Activated CD4-positive, alpha-beta T cell treated with anti-CD3 and anti-CD28 coated beads, Interleukin-2, amount 50 U/mL, for 16 hours (primary cell): Measurements from ENCODE around the gene TSPAN9.

Experiments used
- DNase-seq: peaks from one replicate; pipeline ENCODE4 v3.0.0-alpha.2; 2020

Gene TSPAN9

DNA sequence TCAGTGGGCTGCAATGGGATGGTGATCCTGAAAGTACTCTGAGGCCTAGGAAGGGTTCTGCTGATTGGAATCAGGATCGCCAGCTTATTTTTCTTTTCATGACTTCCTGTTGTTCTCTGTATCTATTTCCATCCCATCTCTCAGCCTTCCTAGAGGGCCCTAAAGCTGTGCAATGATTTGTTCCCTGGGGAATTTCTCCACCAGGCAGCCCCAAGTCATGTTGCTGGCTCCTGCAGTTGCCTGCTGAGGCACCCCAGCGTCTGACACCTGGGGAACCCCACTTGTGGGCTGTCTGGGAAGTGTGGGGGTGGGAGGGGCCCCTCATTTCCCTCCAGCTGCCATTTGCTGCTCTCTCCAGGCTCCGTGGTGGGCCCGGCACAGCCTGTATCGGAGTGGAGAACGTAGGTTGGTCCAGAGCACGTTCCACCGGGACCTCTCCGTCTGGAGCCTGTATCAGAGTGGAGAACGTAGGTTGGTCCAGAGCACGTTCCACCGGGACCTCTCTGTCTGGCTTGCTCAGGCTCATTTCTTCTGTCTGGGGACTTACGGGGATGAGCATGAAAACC, 138.3 kb downstream of the TSPAN9 start:
- DNase-seq: no peak

DNA sequence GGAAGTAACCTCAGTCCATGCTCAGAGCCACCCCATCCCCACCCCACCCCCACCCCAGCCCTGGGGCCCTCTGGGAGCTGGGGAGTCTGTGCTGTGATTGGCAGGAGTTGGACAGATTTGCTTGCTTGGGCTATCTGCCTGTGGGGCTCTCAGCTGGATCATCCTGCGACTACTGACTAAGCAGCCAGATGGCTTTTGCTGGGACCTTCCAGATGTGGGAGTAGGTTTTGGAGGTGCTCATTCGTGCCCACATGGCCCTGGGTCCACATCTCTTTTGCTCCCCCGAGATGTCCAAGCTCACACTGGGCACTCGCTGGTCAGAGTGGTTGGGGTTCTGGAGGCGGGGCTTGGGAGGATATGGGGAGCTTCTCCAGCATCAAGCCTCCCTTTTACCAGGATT, 138.9 kb downstream of the TSPAN9 start:
- DNase-seq: no peak

GRCh38 chr12:3216726-3217682, 139.8 kb downstream of the TSPAN9 start:
- DNase-seq: no peak

- no peak for DNase-seq
Observed at GRCh38 chr12:3217683-3218079, 140.5 kb downstream of the TSPAN9 start.

DNA sequence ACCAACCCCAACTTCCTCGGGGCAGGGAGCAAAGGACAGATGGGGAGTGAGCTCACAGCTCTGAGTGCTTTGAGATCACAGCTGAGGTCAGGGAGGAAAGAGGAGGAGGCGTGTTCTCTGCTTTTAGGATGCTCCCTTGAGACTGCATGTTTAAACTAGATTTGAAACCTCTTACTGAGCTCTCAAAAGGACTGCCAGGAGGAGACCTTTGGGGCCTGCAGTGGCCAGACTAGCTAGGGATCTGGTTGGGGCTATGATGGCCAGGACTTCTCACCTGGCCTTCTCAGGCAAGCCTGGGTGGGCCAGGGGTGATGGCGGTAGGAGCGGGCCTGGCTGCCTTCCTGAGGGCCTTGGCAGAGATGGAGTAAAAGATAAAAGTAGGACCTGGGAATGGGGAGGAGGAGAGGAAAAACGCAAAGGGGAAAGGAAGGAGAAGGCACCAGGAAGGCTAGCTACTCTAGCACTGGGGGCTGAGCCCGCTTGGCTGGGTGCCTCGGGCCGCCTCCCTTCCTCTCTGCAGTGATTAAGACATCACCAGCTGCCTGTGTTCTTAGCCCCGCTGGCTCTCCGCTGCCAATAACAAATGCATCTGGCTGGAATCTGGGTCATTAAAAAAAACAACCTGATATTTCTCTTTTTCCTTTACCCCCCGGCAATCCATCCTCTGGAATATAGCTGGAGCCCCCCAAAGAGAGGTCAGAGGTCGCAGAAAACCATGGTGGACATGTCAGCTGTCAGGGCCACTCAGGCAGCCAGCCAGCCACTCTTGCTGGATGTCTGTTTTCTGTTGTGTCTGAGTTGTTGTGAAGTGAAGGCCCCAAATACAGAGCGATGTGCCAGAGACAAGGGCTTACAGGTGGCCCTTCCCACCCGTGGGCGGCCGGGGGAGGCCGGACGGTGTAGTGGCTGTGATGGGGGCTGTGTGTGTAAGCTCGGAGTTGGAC, 141.3 kb downstream of the TSPAN9 start:
- DNase-seq: no peak

DNA sequence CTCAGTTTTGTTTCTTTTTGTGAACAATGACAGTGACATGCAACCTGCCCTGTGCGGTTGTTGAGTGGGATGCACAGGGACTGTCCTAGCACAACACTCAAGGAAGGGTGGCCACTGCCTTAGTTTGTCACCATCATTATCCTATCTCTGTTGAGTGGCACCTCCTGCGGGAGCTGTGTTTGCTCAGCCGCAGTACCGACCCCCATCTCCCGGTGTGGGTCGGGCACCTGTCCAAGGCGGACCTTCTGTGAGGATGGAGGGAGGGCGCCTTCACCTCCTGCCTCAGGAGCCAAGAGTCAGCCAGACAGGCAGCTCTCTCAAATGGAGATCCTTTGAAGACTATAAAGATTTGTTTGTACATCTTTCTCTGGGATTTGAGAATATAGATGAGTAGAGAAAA, 142.1 kb downstream of the TSPAN9 start:
- no peak for DNase-seq

DNA sequence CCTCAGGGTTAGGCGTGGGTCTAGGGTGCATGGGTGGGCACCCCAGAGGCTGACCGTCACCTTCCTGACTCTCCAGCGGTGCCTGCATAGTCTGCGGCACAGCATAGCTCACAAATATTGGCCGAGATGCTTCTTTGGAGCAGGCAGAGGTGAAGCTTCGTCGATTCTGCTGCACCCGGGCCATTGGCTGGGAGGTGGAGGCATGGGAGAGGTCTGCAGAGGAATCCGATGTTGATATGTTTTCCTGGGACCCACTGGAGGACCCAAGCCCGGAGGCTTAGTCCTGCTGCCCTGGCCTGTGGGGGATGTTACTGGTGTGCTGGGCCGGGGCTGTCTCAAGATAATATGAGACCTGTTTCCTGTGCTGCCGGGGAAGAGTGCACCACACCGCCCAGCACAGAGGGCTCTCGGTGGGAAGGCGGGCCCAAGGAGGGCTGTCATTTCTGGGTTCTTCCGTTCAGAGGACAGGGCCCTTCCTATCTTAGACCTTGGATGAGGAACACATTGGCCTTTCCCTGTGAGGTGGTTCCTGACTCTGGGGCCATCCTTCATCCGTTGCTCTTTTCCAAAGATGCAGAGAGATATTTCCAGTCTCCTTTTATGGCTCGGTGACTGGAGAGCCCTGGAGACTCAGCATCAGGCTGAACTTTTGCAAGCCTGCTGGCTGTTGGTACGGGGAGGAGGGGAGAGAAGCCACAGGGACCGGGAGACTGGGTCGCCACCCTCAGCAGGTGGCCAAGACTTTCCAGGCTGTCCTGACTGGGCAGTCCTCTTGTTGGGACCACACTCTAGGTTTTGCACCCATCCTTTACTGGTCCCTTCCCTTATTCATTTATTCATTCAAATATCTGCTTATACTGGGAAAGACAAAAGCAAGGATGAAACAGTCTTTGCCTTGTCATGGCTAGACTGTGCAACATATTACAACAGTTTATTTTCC, 143.5 kb downstream of the TSPAN9 start:
- no peak for DNase-seq

DNA sequence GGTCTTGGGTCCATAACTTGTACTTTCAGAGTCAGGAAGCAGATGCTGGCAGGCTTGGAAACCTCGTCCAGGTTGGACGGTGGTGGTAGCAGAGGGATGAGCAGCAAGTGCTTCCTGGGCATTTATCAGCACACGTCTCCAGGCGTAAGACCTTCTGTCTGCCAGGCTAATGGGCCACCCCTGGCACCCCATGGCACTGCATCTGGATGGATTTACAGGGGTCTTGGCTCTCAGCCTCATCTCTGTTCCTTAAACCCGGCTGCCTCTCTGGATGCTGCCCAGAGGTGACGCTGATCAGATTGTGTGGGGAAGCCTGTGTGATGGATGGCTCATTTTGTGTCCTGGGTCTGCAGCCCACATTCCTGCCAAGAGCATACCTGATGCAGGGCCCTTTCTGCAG, 145.1 kb downstream of the TSPAN9 start:
- no peak for DNase-seq

DNA sequence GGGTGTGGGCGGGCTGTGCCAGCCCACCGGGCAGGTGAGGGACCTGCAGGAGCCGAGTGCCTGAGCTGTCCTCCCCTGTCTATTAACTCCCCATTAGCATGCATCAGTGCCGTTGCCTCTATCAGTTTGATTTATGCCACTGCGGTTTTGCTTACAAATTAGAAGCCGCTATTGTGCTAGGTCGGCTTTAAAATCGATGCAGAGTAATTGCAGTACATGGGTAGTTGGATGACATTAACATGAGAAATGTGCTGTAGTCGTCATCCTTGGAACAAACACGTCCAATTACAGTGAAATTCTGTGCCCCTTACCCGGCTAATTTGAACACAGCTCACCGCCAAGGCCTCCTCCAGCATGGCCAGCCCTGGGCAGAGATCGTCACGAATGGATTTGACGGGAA, 145.8 kb downstream of the TSPAN9 start:
- DNase-seq: no peak

DNA sequence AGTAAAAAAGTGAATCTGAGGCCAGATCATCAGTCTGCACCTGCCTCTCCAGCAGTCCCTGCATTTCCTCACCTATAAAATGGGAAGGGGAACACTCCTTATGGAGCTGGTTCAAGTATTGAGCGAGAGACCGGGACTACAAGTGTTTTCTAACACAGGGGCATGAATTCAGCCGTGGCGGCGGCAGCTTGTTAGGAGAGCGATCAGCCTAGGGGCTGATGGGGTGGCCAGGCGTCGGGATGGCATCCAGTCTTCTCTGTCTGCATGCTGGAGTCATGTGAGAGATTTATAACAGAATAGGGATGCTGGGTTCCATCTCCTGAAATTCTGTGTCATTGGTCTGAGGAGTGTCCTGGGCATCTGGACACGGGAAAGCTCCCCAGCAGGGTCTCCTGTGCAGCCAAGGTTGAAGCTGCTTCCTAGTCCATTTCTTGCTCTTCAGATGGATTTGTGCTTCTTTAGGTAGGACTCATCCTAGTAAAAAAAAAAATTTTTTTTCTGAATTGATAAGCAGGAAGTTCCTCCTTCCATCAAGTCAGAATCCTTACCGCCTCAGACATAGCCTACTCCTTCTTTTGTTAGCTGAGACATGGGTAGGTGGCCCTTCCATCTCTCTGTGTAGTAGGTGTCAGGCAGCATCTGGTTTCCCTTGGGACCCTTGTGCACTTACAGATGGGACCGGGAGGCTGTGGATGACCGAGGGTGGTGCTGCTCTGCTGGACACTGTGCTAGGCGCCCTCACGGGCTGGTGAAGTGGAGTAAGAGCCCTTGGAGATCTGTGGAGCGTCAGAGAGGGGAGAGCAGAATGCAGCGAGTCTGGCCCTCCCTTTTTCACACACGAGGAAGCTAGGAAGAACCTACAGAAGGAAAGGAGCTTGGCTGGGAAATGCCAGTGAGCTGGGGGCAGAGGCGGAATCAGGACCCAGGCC, 146.7 kb downstream of the TSPAN9 start:
- DNase-seq: no peak

- no peak for DNase-seq
Observed at GRCh38 chr12:3224530-3224903, 147.3 kb downstream of the TSPAN9 start.

- no peak for DNase-seq
Observed at GRCh38 chr12:3225154-3225795, 148.1 kb downstream of the TSPAN9 start.

GRCh38 chr12:3225796-3226180, 148.6 kb downstream of the TSPAN9 start:
- no peak for DNase-seq

- no peak for DNase-seq
Observed at GRCh38 chr12:3226264-3226663, 149.1 kb downstream of the TSPAN9 start.

GRCh38 chr12:3227076-3227975, 150.1 kb downstream of the TSPAN9 start:
- no peak for DNase-seq

DNA sequence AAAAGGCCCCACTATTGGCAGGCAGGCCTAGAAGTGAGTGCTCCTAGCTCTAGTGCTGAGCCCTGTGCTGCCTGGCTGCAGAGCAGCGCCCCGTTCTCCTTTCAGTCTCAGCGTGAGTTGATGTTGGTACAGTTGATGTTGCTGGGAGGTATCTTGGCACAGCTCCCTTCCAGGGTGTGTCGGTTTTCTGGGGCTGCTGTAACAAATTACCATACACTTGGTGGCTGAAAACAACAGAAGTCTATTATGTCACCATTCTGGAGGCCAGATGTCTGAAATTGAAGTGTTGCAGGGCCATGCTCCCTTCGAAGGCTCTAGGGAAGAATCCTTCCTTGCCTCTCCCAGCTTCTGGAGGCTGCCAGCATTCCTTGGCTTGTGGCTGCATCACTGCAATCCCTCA, 151.4 kb downstream of the TSPAN9 start:
- no peak for DNase-seq

- DNase-seq: no peak
Observed at GRCh38 chr12:3229577-3229976, 152.4 kb downstream of the TSPAN9 start.

GRCh38 chr12:3230758-3231375, 153.7 kb downstream of the TSPAN9 start:
- no peak for DNase-seq

- no peak for DNase-seq
Observed at GRCh38 chr12:3231399-3231876, 154.3 kb downstream of the TSPAN9 start.
